Measurements from ENCODE around the gene MYO5A. TPM values are rescaled to one million over a fixed set of nuclear protein-coding genes. Genes with fewer than 3 reads are reported as not detected.

The MYO5A gene
- total RNA-seq, 1 experiment from 2014 or later: 17.6 TPM

DNA sequence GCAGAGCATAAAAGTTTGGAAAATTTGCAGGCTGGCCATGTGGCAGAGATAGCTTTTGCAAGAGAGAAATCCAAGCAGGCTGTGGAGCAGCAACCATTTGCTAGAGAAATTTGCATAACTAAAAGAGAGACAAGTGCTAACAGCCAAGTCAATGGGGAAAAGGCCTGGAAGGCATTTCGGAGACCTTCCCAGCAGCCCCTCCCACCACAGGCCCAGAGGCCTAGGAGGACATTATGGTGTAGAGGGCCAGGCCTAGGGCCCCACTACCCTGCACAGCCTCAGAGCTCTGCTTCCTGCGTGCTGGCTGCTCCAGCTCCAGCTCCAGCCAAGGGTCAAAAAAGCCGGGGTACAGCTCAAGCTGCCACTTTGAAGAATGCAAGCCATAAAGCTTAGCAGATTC is 82.7 kb downstream of the MYO5A start:
- H3K36me3 ChIP-seq (ENCODE audit: control insufficient read depth in 1 of 2, insufficient read depth in 2 of 2, low read length in 2 of 2): no peaks in the 10 kb centered on the region
- no TSS peak for BruUV-seq (replicated peaks)
- H3K79me2 ChIP-seq (ENCODE audit: insufficient read depth, low read length): no peaks in the 10 kb centered on the region
- ChIA-PET CTCF (no interaction called here), RAD21 (ENCODE audit: low non-redundant PET in 1 of 2, low total read pairs in 2 of 2, uncharacterized antibody in 2 of 2, unreplicated experiment in 2 of 2) (no interaction called here), POLR2A (no interaction called here)
- H3K9me3 ChIP-seq (ENCODE audit: control insufficient read depth in 1 of 2, insufficient read depth in 1 of 2, low read depth in 1 of 2, low read length in 2 of 2): no peaks in the 10 kb centered on the region
- H2AFZ ChIP-seq (ENCODE audit: low read depth, low read length, poor library complexity, severe bottlenecking): no peak overlapping the region
- H3K4me3 ChIP-seq (replicated peaks in 1 of 2; ENCODE audit: low read depth in 1 of 2, low read length in 2 of 2): no peak overlapping the region
- no peaks in the 10 kb centered on the region for H3K27me3 ChIP-seq (ENCODE audit: insufficient read depth, low read length)
- intact Hi-C loops (cut with micrococcal nuclease): no loop called here
- H3K4me1 ChIP-seq (ENCODE audit: control insufficient read depth in 1 of 2, insufficient read depth in 2 of 2, low read length in 2 of 2): no peaks in the 10 kb centered on the region; a peak in 3 of 4 replicates
- H3K9ac ChIP-seq (ENCODE audit: low read length): no peak overlapping the region
- H3K4me2 ChIP-seq (ENCODE audit: low read length): no peak overlapping the region
- no peaks in the 10 kb centered on the region for H4K20me1 ChIP-seq (ENCODE audit: insufficient read depth)
- DNase-seq (ENCODE audit: low read depth, low spot score) (no peak), ATAC-seq (no peak)
- no peaks in the 10 kb centered on the region for H3K9me2 ChIP-seq (ENCODE audit: insufficient read depth)
- no peak for TF ChIP-seq CBX3 (IDR thresholded peaks at IDR 0.05; ENCODE audit: low read depth)
- TF ChIP-seq SP1 (IDR thresholded peaks at IDR 0.05; ENCODE audit: low read depth): no peak
- no peak for TF ChIP-seq EZH2phosphoT487 (IDR thresholded peaks at IDR 0.05; ENCODE audit: borderline replicate concordance)
- TF ChIP-seq EZH2 (IDR thresholded peaks at IDR 0.05): no peak
- no peak for TF ChIP-seq ELF1 (IDR thresholded peaks at IDR 0.05; ENCODE audit: borderline replicate concordance, low read depth)
- no peak for TF ChIP-seq FOSL1 (IDR thresholded peaks at IDR 0.05; ENCODE audit: low read depth)
- TF ChIP-seq, protein P1, sequence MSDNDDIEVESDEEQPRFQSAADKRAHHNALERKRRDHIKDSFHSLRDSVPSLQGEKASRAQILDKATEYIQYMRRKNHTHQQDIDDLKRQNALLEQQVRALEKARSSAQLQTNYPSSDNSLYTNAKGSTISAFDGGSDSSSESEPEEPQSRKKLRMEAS (IDR thresholded peaks at IDR 0.05): no peak
- H3K27ac ChIP-seq (ENCODE audit: low read depth, low read length): no peak overlapping the region

DNA sequence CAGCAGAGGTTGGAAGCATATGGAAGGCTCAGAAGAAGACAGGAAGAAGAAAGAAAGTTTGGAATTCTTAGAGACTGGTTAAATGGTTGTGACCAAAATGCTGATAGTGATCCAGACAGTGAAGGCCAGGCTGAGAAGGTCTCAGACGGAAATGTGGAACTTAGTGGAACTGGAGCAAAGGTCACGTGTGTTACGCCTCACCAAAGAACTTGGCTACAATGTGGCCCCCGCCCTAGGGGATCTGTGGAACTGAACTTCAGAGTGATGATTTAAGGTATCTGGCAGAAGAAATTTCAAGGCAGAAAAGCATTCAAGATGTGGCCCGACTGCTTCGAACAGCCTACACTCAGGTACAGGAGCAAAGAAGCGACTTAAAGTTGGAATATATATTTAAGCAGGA is 83.1 kb downstream of the MYO5A start:
- Histone ChIP-seq H3K36me3 (ENCODE audit: control insufficient read depth in 1 of 2, insufficient read depth in 2 of 2, low read length in 2 of 2) (no peaks in the 10 kb centered on the region), H2AFZ (ENCODE audit: low read depth, low read length, poor library complexity, severe bottlenecking) (no peak overlapping the region), H3K27ac (ENCODE audit: low read depth, low read length) (no peak overlapping the region), H3K9me3 (ENCODE audit: control insufficient read depth in 1 of 2, insufficient read depth in 1 of 2, low read depth in 1 of 2, low read length in 2 of 2) (no peaks in the 10 kb centered on the region), H3K27me3 (ENCODE audit: insufficient read depth, low read length) (no peaks in the 10 kb centered on the region), H3K4me1 (ENCODE audit: control insufficient read depth in 1 of 2, insufficient read depth in 2 of 2, low read length in 2 of 2) (peaks cover 3 to 4% of the 10 kb centered on the region in 2 experiments), H4K20me1 (ENCODE audit: insufficient read depth) (no peaks in the 10 kb centered on the region), H3K79me2 (ENCODE audit: insufficient read depth, low read length) (no peaks in the 10 kb centered on the region), H3K4me2 (ENCODE audit: low read length) (no peak overlapping the region), H3K9me2 (ENCODE audit: insufficient read depth) (no peaks in the 10 kb centered on the region), H3K4me3 (replicated peaks in 1 of 2; ENCODE audit: low read depth in 1 of 2, low read length in 2 of 2) (no peak overlapping the region), H3K9ac (ENCODE audit: low read length) (no peak overlapping the region)
- no TSS peak for BruUV-seq (replicated peaks)
- ATAC-seq (no peak), DNase-seq (ENCODE audit: low read depth, low spot score) (no peak)
- ChIA-PET CTCF (no interaction called here), RAD21 (ENCODE audit: low non-redundant PET in 1 of 2, low total read pairs in 2 of 2, uncharacterized antibody in 2 of 2, unreplicated experiment in 2 of 2) (no interaction called here), POLR2A (no interaction called here)
- intact Hi-C loops (cut with micrococcal nuclease): no loop called here
- no peak for TF ChIP-seq RAD21 (IDR thresholded peaks at IDR 0.05; ENCODE audit: low read depth)
- no peak for TF ChIP-seq EZH2phosphoT487 (IDR thresholded peaks at IDR 0.05; ENCODE audit: borderline replicate concordance)
- TF ChIP-seq, protein P2, sequence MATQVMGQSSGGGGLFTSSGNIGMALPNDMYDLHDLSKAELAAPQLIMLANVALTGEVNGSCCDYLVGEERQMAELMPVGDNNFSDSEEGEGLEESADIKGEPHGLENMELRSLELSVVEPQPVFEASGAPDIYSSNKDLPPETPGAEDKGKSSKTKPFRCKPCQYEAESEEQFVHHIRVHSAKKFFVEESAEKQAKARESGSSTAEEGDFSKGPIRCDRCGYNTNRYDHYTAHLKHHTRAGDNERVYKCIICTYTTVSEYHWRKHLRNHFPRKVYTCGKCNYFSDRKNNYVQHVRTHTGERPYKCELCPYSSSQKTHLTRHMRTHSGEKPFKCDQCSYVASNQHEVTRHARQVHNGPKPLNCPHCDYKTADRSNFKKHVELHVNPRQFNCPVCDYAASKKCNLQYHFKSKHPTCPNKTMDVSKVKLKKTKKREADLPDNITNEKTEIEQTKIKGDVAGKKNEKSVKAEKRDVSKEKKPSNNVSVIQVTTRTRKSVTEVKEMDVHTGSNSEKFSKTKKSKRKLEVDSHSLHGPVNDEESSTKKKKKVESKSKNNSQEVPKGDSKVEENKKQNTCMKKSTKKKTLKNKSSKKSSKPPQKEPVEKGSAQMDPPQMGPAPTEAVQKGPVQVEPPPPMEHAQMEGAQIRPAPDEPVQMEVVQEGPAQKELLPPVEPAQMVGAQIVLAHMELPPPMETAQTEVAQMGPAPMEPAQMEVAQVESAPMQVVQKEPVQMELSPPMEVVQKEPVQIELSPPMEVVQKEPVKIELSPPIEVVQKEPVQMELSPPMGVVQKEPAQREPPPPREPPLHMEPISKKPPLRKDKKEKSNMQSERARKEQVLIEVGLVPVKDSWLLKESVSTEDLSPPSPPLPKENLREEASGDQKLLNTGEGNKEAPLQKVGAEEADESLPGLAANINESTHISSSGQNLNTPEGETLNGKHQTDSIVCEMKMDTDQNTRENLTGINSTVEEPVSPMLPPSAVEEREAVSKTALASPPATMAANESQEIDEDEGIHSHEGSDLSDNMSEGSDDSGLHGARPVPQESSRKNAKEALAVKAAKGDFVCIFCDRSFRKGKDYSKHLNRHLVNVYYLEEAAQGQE (IDR thresholded peaks at IDR 0.05; ENCODE audit: low read depth): no peak
- TF ChIP-seq FOSL1 (IDR thresholded peaks at IDR 0.05; ENCODE audit: low read depth): no peak
- TF ChIP-seq EGR1 (IDR thresholded peaks at IDR 0.05; ENCODE audit: low read depth): no peak
- TF ChIP-seq, protein P3, sequence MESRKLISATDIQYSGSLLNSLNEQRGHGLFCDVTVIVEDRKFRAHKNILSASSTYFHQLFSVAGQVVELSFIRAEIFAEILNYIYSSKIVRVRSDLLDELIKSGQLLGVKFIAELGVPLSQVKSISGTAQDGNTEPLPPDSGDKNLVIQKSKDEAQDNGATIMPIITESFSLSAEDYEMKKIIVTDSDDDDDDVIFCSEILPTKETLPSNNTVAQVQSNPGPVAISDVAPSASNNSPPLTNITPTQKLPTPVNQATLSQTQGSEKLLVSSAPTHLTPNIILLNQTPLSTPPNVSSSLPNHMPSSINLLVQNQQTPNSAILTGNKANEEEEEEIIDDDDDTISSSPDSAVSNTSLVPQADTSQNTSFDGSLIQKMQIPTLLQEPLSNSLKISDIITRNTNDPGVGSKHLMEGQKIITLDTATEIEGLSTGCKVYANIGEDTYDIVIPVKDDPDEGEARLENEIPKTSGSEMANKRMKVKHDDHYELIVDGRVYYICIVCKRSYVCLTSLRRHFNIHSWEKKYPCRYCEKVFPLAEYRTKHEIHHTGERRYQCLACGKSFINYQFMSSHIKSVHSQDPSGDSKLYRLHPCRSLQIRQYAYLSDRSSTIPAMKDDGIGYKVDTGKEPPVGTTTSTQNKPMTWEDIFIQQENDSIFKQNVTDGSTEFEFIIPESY (IDR thresholded peaks at IDR 0.05; ENCODE audit: extremely low read depth, insufficient replicate concordance, low read length): no peak
- no peak for TF ChIP-seq ZFX (IDR thresholded peaks at IDR 0.05)
- TF ChIP-seq CEBPB (IDR thresholded peaks at IDR 0.05; ENCODE audit: low read depth): no peak
- no peak for TF ChIP-seq ELF1 (IDR thresholded peaks at IDR 0.05; ENCODE audit: borderline replicate concordance, low read depth)
- no peak for TF ChIP-seq POLR2A (IDR thresholded peaks at IDR 0.05; ENCODE audit: borderline replicate concordance, extremely low read depth, insufficient read depth, insufficient read length)
- TF ChIP-seq, protein P1 (IDR thresholded peaks at IDR 0.05): no peak
- TF ChIP-seq SIN3A (IDR thresholded peaks at IDR 0.05; ENCODE audit: low read depth): no peak
- TF ChIP-seq, protein P4, sequence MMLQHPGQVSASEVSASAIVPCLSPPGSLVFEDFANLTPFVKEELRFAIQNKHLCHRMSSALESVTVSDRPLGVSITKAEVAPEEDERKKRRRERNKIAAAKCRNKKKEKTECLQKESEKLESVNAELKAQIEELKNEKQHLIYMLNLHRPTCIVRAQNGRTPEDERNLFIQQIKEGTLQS (IDR thresholded peaks at IDR 0.05): no peak

Measured in HCT116 (cell line).